IMR-90 (cell line): ENCODE results near the gene FOXO6. TPM values are rescaled to one million over a fixed set of nuclear protein-coding genes. Genes with fewer than 3 reads are reported as not detected.

ENCODE experiments used
- ATAC-seq: fragments of 200-7000 bp; cut with Tn5 transposase; 2 replicates; pipeline ENCODE4 v1.9.1; 2020; ENCODE audit warnings: low read depth, mild to moderate bottlenecking, moderate library complexity
- BruUV-seq: library from RNA; stranded (reverse); fragments of 400-500 nt; replicated peaks from 2 replicates; lab custom pipeline; 2021; lab: Mats Ljungman, UMichigan
- CTCF ChIA-PET: fragments of 300-600 bp; formaldehyde crosslinking; extraction: SDS; loops from one replicate; lab custom pipeline; 2021; ENCODE audit warnings: antibody characterized with exemption; lab: Yijun Ruan, JAX
- POLR2A ChIA-PET: fragments of 300-600 bp; sonication (Branson Sonifier 250); formaldehyde crosslinking; loops from one replicate; lab custom pipeline; 2022; ENCODE audit warnings: antibody characterized with exemption; ENCODE audit not compliant: unreplicated experiment; lab: Charles Lee
- DNase-seq: peaks from one replicate; pipeline ENCODE4 v3.0.0; 2013
- H2AFZ ChIP-seq: replicated peaks from 2 replicates; pipeline ENCODE3; 2013; ENCODE audit warnings: low read length, mild to moderate bottlenecking; ENCODE audit not compliant: poor library complexity
- H2AK5ac ChIP-seq: 2 replicates; pipeline ENCODE4 v1.6.1; 2013; ENCODE audit warnings: low read depth, low read length, inconsistent platforms
- H2AK9ac ChIP-seq: replicated peaks from 2 replicates; pipeline ENCODE3; 2013; ENCODE audit warnings: mild to moderate bottlenecking, low read depth, low read length, moderate library complexity; ENCODE audit not compliant: poor library complexity
- H2BK120ac ChIP-seq: 2 replicates; pipeline ENCODE4 v1.6.1; 2013; ENCODE audit warnings: low read depth, low read length, inconsistent platforms
- H2BK15ac ChIP-seq: 3 replicates; pipeline ENCODE4 v1.6.1; 2013; ENCODE audit warnings: low read depth, low read length, inconsistent platforms
- H2BK20ac ChIP-seq: 2 replicates; pipeline ENCODE4 v1.6.1; 2013; ENCODE audit warnings: low read depth, mild to moderate bottlenecking, inconsistent platforms, low read length, moderate library complexity
- H2BK5ac ChIP-seq: 2 replicates; pipeline ENCODE4 v1.6.1; 2013; ENCODE audit warnings: mild to moderate bottlenecking, low read depth, low read length, inconsistent platforms; ENCODE audit not compliant: poor library complexity, severe bottlenecking
- H3K14ac ChIP-seq: replicated peaks from 2 replicates; pipeline ENCODE4 v1.6.1; 2013; ENCODE audit warnings: low read depth, low read length, inconsistent platforms
- H3K18ac ChIP-seq: 2 replicates; pipeline ENCODE4 v1.6.1; 2013; ENCODE audit warnings: low read depth, low read length, control low read depth
- H3K23ac ChIP-seq: 2 replicates; pipeline ENCODE4 v1.6.1; 2013; ENCODE audit warnings: low read depth, low read length, inconsistent platforms
- H3K27ac ChIP-seq: 2 replicates; pipeline ENCODE4 v1.5.1; 2013; ENCODE audit warnings: mild to moderate bottlenecking, control low read depth, low read length; ENCODE audit not compliant: insufficient read depth
- H3K27me3 ChIP-seq: 2 replicates; pipeline ENCODE4 v1.6.1; 2013; ENCODE audit warnings: low read length; ENCODE audit not compliant: control insufficient read depth, insufficient read depth
- H3K36me3 ChIP-seq: 2 replicates; pipeline ENCODE4 v1.6.1; 2013; ENCODE audit warnings: low read length, mixed read lengths; ENCODE audit not compliant: control insufficient read depth, insufficient read depth
- H3K4ac ChIP-seq: 2 replicates; pipeline ENCODE4 v1.6.1; 2013; ENCODE audit warnings: low read depth, low read length, inconsistent platforms
- H3K4me1 ChIP-seq: 2 replicates; pipeline ENCODE4 v1.6.1; 2013; ENCODE audit warnings: low read length, mixed read lengths; ENCODE audit not compliant: control insufficient read depth, insufficient read depth
- H3K4me2 ChIP-seq: 2 replicates; pipeline ENCODE4 v1.6.1; 2013; ENCODE audit warnings: low read depth, mild to moderate bottlenecking, control low read depth, low read length, moderate library complexity
- H3K4me3 ChIP-seq: 2 replicates; pipeline ENCODE4 v1.5.1; 2013; ENCODE audit warnings: low read depth, mild to moderate bottlenecking, control low read depth, low read length, moderate library complexity; ENCODE audit not compliant: insufficient read depth
- H3K56ac ChIP-seq: 2 replicates; pipeline ENCODE4 v1.6.1; 2013; ENCODE audit warnings: low read length, inconsistent platforms; ENCODE audit not compliant: insufficient read depth; ENCODE audit errors: extremely low read depth
- H3K79me1 ChIP-seq, 2 experiments: 2 replicates each; pipeline ENCODE4 v1.6.1; 2013; ENCODE audit warnings: low read length in 2 of 2, inconsistent platforms in 1 of 2, low read depth in 1 of 2
- H3K9ac ChIP-seq: 2 replicates; pipeline ENCODE4 v1.6.1; 2013; ENCODE audit warnings: low read depth, low read length, control low read depth
- H3K9me1 ChIP-seq: 2 replicates; pipeline ENCODE4 v1.6.1; 2013; ENCODE audit warnings: low read length, inconsistent platforms; ENCODE audit not compliant: insufficient read depth
- H3K9me3 ChIP-seq: 2 replicates; pipeline ENCODE4 v1.6.1; 2013; ENCODE audit warnings: low read length; ENCODE audit not compliant: control insufficient read depth, insufficient read depth
- H4K20me1 ChIP-seq: 2 replicates; pipeline ENCODE4 v1.6.1; 2013; ENCODE audit warnings: low read length, inconsistent platforms; ENCODE audit not compliant: insufficient read depth
- H4K5ac ChIP-seq: 2 replicates; pipeline ENCODE4 v1.6.1; 2013; ENCODE audit warnings: mild to moderate bottlenecking, low read depth, low read length, control low read depth
- H4K8ac ChIP-seq, 2 experiments: 2 replicates each; pipeline ENCODE4 v1.6.1; 2013; ENCODE audit warnings: low read depth in 2 of 2, low read length in 2 of 2, control low read depth in 1 of 2, inconsistent platforms in 1 of 2
- H4K91ac ChIP-seq: 2 replicates; pipeline ENCODE4 v1.6.1; 2013; ENCODE audit warnings: low read depth, low read length, inconsistent platforms; ENCODE audit not compliant: insufficient read depth
- MAZ ChIP-seq: IDR thresholded peaks from 2 replicates; pipeline ENCODE4 v1.6.1; 2012; ENCODE audit warnings: low read depth, mild to moderate bottlenecking, low read length, improper control_type of control experiment, moderate library complexity, borderline replicate concordance
- NFE2L2 ChIP-seq: fragments of 150-350 bp; IDR thresholded peaks from 2 replicates; pipeline ENCODE4 v1.6.1; 2016; ENCODE audit warnings: low read depth, mild to moderate bottlenecking, low read length
- RCOR1 ChIP-seq: IDR thresholded peaks from 2 replicates; pipeline ENCODE4 v1.6.1; 2012; ENCODE audit warnings: mild to moderate bottlenecking, low read length, improper control_type of control experiment; ENCODE audit not compliant: insufficient replicate concordance
- SMC3 ChIP-seq: fragments of 150-350 bp; IDR thresholded peaks from 2 replicates; pipeline ENCODE4 v1.6.1; 2016; ENCODE audit warnings: low read depth, mild to moderate bottlenecking, antibody characterized with exemption, low read length, moderate library complexity
- WGBS, 2 experiments: methylation state at CpG; one replicate each; pipeline versions ENCODE4 v1.1.5 to v1.1.7; 2013; ENCODE audit warnings: missing lambda C conversion rate in 2 of 2; ENCODE audit not compliant: insufficient read length in 1 of 2; ENCODE audit errors: extremely low coverage in 2 of 2; 5-methylcytosine and 5-hydroxymethylcytosine counted together
- dilution Hi-C: fragments of 300-500 bp; cut with HindIII; formaldehyde crosslinking; loops from one replicate; pipeline ENCODE4 v1.14.3; 2018; ENCODE audit warnings: low sequenced_read_pairs; ENCODE audit not compliant: unreplicated experiment
- in situ Hi-C: fragments of 300-500 bp; cut with MboI; formaldehyde crosslinking; loops from 3 replicates; pipeline ENCODE4 v1.14.3; 2019; ENCODE audit warnings: low sequenced_read_pairs, inconsistent platforms, mixed read lengths
- intact Hi-C: fragments of 100-400 bp; cut with micrococcal nuclease; formaldehyde crosslinking; loops from 2 replicates; pipeline ENCODE4 v1.10.0; 2022
- polyA plus RNA-seq, 3 experiments: library from polyadenylated mRNA; depleted of rRNA; stranded (reverse); fragments of >200 nt; gene quantifications; 2 replicates each; pipeline ENCODE4 v1.2.3, GENCODE V29; 2012; ENCODE audit warnings: low replicate concordance in 1 of 3
- total RNA-seq: library from RNA; depleted of rRNA; stranded (reverse); fragments of >200 nt; gene quantifications from 2 replicates; pipeline ENCODE4 v1.2.3, GENCODE V29; 2012

Gene FOXO6
- total and polyA plus RNA-seq, 2 of the 4 experiments (the other 2 are of a cell fraction): not detected

- Histone ChIP-seq H2BK20ac (no peak overlapping the region), H3K27ac (no peak overlapping the region), H3K9me3 (no peaks in the 10 kb centered on the region), H2AK5ac (no peak overlapping the region), H3K4ac (no peak overlapping the region), H3K56ac (no peak overlapping the region), H3K9me1 (0 out of 2 replicates have a peak, but pooled peaks cover 5% of the 10 kb centered on the region), H2AK9ac (no peak overlapping the region), H4K20me1 (no peaks in the 10 kb centered on the region), H3K4me1 (no peaks in the 10 kb centered on the region), H3K36me3 (no peaks in the 10 kb centered on the region), H3K4me3 (no peak overlapping the region), H3K9ac (no peak overlapping the region), H3K79me1 (no peaks in the 10 kb centered on the region), H2BK120ac (no peak overlapping the region), H3K14ac (no peak overlapping the region), H3K23ac (no peak overlapping the region), H3K18ac (no peak overlapping the region), H3K4me2 (no peak overlapping the region), H3K27me3 (peaks cover 43% of the 10 kb centered on the region), H2BK5ac (no peak overlapping the region), H2BK15ac (no peak overlapping the region), H4K8ac (no peak overlapping the region), H2AFZ (no peak overlapping the region), H4K5ac (no peak overlapping the region), H4K91ac (no peak overlapping the region)
- in situ Hi-C loops: no loop called here
- dilution Hi-C loops: no loop called here
- 100% methylated on average over 2 of the region's 2 CpGs; no CpG with 5 or more reads in 1 of the 2 experiments for WGBS, 2 experiments
- no TSS peak for BruUV-seq
- intact Hi-C loops: no loop called here
- no peak for DNase-seq
- no peak for TF ChIP-seq RCOR1
- no peak for TF ChIP-seq NFE2L2
- TF ChIP-seq SMC3: no peak
- no peak for TF ChIP-seq MAZ
- CTCF ChIA-PET: interaction anchor here (0.6 kb wide), 1 partner anchor 20 kb away, joined by 5 read pairs; no protein-coding TSS in a partner anchor
- no peak for ATAC-seq
- POLR2A ChIA-PET: no interaction called here
Measured at GRCh38 chr1:41319106-41319755, 42.0 kb upstream of the FOXO6 start.
